Adrenal gland (tissue), 12 donors: Measurements from ENCODE around the gene EDNRA. TPM values are rescaled to one million over a fixed set of nuclear protein-coding genes. Genes with fewer than 3 reads are reported as not detected.
A peak's percentile ranks its signal among the peaks of the same experiment; 100 is the strongest.

Source experiments
- DNase-seq, 7 donors: peaks; one replicate each; pipeline ENCODE4 v3.0.0-alpha.2; 2019 to 2020
- H3K27ac ChIP-seq, 5 donors: fragments of 200-600 bp; sonication (generic) in 4 of 5; 1 replicate in 3 of 5; 2 replicates in 2 of 5; pipeline versions ENCODE4 v1.5.1 to v1.8.0; 2016 to 2020; ENCODE audit warnings: mild to moderate bottlenecking in 1 of 5
- H3K27me3 ChIP-seq: fragments of 200-600 bp; 2 replicates; pipeline ENCODE4 v1.8.0; 2021
- H3K36me3 ChIP-seq, 2 donors: fragments of 200-600 bp; replicated peaks in 1 of 2; 1 replicate in 1 of 2; 2 replicates in 1 of 2; pipeline versions ENCODE4 v1.5.1 to v1.8.0; 2018 to 2022
- H3K4me1 ChIP-seq, 2 donors: fragments of 200-600 bp; replicated peaks in 1 of 2; 1 replicate in 1 of 2; 2 replicates in 1 of 2; pipeline versions ENCODE4 v1.5.1 to v1.8.0; 2018 to 2021
- H3K4me3 ChIP-seq, 4 donors: fragments of 200-600 bp; sonication (generic) in 3 of 4; one replicate each; pipeline ENCODE4 v1.5.1; 2016 to 2018
- H3K9me3 ChIP-seq, 3 donors: fragments of 200-600 bp; sonication (generic) in 1 of 3; replicated peaks in 1 of 3; 1 replicate in 2 of 3; 2 replicates in 1 of 3; pipeline versions ENCODE4 v1.5.1 to v1.8.0; 2016 to 2021
- POLR2A ChIP-seq, 2 donors: fragments of 450-650 bp; IDR thresholded peaks; one replicate each; pipeline ENCODE4 v1.6.1; 2017; ENCODE audit warnings: antibody characterized with exemption in 2 of 2, mild to moderate bottlenecking in 2 of 2, moderate library complexity in 1 of 2
- WGBS, 4 donors: extraction: QIAGEN DNeasy Blood & Tissue Kit in 2 of 4; methylation state at CpG; one replicate each; pipeline versions ENCODE4 v1.1.5 to v1.1.7; 2013 to 2017; 5-methylcytosine and 5-hydroxymethylcytosine counted together
- intact Hi-C, 2 donors: fragments of 100-400 bp; cut with DNase I; formaldehyde crosslinking; loops; one replicate each; pipeline versions ENCODE4 v1.14.1 to v1.15.0; 2022 to 2023
- polyA plus RNA-seq, 3 donors: library from polyadenylated mRNA; stranded (reverse); fragments of 200-250 nt in 2 of 3; fragments of 350-450 nt in 1 of 3; fragmentation: Illumina TruSeq in 1 of 3; extraction: RNeasy Lipid Tissue Mini Kit (QIAGEN cat#74804) in 1 of 3; gene quantifications; one replicate each; pipeline ENCODE4 v1.2.3, GENCODE V29; 2013 to 2014
- total RNA-seq, 9 donors: library from RNA; depleted of rRNA in 4 of 9; stranded (reverse); fragments of >200 nt in 4 of 9; fragments of 120-200 nt in 1 of 9; fragmentation: NEBNext Ultra II Directional in 1 of 9; extraction: Animal tissue kit (Norgen Biotek cat#: 25700) in 1 of 9; gene quantifications; one replicate each; pipeline versions ENCODE4 v1.1.0 to v1.2.4, GENCODE V29; 2013 to 2023
- TF ChIP-seq, protein P1 (sequence below), 6 experiments: fragments of 450-650 bp in 4 of 6; fragments of 200-600 bp in 2 of 6; sonication (generic) in 1 of 6; IDR thresholded peaks; 1 replicate in 5 of 6; 2 replicates in 1 of 6; pipeline versions ENCODE4 v1.5.1 to v1.8.0; 2016 to 2021; ENCODE audit warnings: antibody characterized with exemption in 6 of 6, mild to moderate bottlenecking in 2 of 6, moderate library complexity in 1 of 6
- donor health status: healthy with polysubstance abuse.
- donor health status: Bipolar disorder and iron deficiency.
- donor health status: DM: yes; HTN: yes; CAD: no.
- donor health status: DM: no; HTN: no; CAD: no.
- donor health status: DM: no; HTN: no; CAD: no.
- donor health status: DM: yes; HTN: yes; CAD: no.

EDNRA gene
- total and polyA plus RNA-seq, 12 donors, result 1.6 to 9.7 (median 4.5) TPM

GRCh38 chr4:147586637-147587036 is 105.7 kb downstream of the EDNRA start:
- TF ChIP-seq POLR2A (IDR thresholded peaks at IDR 0.05), result no peak
- TF ChIP-seq, protein P1, sequence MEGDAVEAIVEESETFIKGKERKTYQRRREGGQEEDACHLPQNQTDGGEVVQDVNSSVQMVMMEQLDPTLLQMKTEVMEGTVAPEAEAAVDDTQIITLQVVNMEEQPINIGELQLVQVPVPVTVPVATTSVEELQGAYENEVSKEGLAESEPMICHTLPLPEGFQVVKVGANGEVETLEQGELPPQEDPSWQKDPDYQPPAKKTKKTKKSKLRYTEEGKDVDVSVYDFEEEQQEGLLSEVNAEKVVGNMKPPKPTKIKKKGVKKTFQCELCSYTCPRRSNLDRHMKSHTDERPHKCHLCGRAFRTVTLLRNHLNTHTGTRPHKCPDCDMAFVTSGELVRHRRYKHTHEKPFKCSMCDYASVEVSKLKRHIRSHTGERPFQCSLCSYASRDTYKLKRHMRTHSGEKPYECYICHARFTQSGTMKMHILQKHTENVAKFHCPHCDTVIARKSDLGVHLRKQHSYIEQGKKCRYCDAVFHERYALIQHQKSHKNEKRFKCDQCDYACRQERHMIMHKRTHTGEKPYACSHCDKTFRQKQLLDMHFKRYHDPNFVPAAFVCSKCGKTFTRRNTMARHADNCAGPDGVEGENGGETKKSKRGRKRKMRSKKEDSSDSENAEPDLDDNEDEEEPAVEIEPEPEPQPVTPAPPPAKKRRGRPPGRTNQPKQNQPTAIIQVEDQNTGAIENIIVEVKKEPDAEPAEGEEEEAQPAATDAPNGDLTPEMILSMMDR (IDR thresholded peaks at IDR 0.05), result no peak
- Histone ChIP-seq H3K4me3 (no peak overlapping the region), H3K27me3 (no peaks in the 10 kb centered on the region), H3K36me3 (no peaks in the 10 kb centered on the region), H3K27ac (no peak overlapping the region), H3K4me1 (no peaks in the 10 kb centered on the region), H3K9me3 (no peaks in the 10 kb centered on the region)
- WGBS, 4 donors, result 82 to 92% (median 90%) methylated on average over 4 of the region's 4 CpGs
- intact Hi-C loops, result loop anchor here in 1 of 2 donors (5.0 kb wide), 2 partner anchors 64 to 419 kb away; no protein-coding TSS in a partner anchor
- DNase-seq, result no peak

GRCh38 chr4:147587041-147587440 is 106.1 kb downstream of the EDNRA start:
- no peaks in the 10 kb centered on the region for H3K9me3 ChIP-seq
- H3K36me3 ChIP-seq, result no peaks in the 10 kb centered on the region
- H3K27ac ChIP-seq, result no peak overlapping the region
- 80 to 91% (median 88%) methylated on average over 3 of the region's 3 CpGs for WGBS, 4 donors
- TF ChIP-seq, protein P1 (IDR thresholded peaks at IDR 0.05), result no peak
- TF ChIP-seq POLR2A (IDR thresholded peaks at IDR 0.05), result no peak
- no peak for DNase-seq
- intact Hi-C loops, result loop anchor here in 1 of 2 donors (5.0 kb wide), 2 partner anchors 65 to 420 kb away; no protein-coding TSS in a partner anchor
- H3K4me1 ChIP-seq, result no peaks in the 10 kb centered on the region
- H3K4me3 ChIP-seq, result no peak overlapping the region
- no peaks in the 10 kb centered on the region for H3K27me3 ChIP-seq

GRCh38 chr4:147589586-147589985 is 108.7 kb downstream of the EDNRA start:
- 43 to 63% (median 58%) methylated on average over 1 of the region's 1 CpG for WGBS, 4 donors
- TF ChIP-seq POLR2A (IDR thresholded peaks at IDR 0.05), result no peak
- TF ChIP-seq, protein P1 (IDR thresholded peaks at IDR 0.05), result no peak
- Histone ChIP-seq H3K36me3 (no peaks in the 10 kb centered on the region), H3K27ac (no peak overlapping the region), H3K4me3 (no peak overlapping the region), H3K27me3 (no peaks in the 10 kb centered on the region), H3K9me3 (no peaks in the 10 kb centered on the region), H3K4me1 (no peaks in the 10 kb centered on the region)
- no peak for DNase-seq
- intact Hi-C loops, result loop anchor here in 1 of 2 donors (5.0 kb wide), 2 partner anchors 67 to 422 kb away; no protein-coding TSS in a partner anchor

GRCh38 chr4:147590249-147590920 is 109.5 kb downstream of the EDNRA start:
- peak; percentile 45 to 78 (median 48) for DNase-seq
- H3K36me3 ChIP-seq, result no peaks in the 10 kb centered on the region
- H3K4me3 ChIP-seq, result no peak overlapping the region
- TF ChIP-seq, protein P1 (IDR thresholded peaks at IDR 0.05), result peak; percentile 62 to 80 (median 76)
- TF ChIP-seq POLR2A (IDR thresholded peaks at IDR 0.05), result no peak
- H3K27ac ChIP-seq, result no peak overlapping the region
- no peaks in the 10 kb centered on the region for H3K9me3 ChIP-seq
- intact Hi-C loops, result loop anchor here in 1 of 2 donors (10.0 kb wide), 1 partner anchor 76 kb away; no protein-coding TSS in a partner anchor
- no peaks in the 10 kb centered on the region for H3K27me3 ChIP-seq
- 43 to 46% (median 45%) methylated on average over 12 of the region's 12 CpGs for WGBS, 4 donors
- H3K4me1 ChIP-seq, result no peaks in the 10 kb centered on the region
